GM12875 (cell line): ENCODE measurements around the gene RTL10.

Experiments
- H3K4me3 ChIP-seq: one replicate; pipeline ENCODE4 v1.5.1; 2011; ENCODE audit warnings: low read depth, low read length, control low read depth
- TF ChIP-seq, protein P1 (sequence below): IDR thresholded peaks from 2 replicates; pipeline ENCODE4 v1.5.1; 2011; ENCODE audit warnings: low read depth, mild to moderate bottlenecking, control low read depth, inconsistent platforms, low read length, moderate library complexity, borderline replicate concordance; ENCODE audit not compliant: insufficient read depth

RTL10 gene

DNA sequence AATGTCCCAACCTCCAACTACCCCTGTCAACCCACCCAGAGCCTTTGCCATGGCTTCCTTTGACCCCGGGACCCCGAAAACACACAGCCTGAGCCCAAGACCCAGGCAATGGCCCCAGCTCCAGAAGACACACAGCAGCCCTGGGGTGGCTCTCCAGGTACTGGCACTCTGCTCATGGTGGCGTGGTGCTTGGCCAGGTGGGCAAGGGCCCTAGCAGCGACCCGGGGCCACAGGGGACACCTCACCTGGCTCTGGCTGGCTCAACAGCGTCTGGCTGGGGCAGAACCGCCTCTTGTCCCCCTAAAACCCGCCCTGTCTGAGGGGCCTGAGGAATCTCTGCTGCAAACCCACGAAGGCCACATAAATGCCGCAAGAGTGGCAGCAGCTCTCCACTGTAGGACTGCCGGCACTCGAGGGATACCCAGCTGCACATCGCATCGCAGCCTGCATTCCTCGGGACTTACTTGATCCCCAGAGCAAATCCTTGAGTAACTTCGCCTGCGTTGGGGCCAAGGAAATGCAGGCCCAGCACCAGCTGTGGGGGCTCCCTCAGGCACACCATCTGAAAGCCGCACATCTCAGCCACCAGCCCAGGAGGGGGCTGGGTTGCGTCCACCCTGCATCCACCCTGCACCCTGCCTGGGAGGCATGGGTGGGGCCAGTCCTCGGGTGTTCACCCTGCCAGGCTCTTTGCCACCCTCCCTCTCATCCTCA lies 23.1 kb upstream of the RTL10 start:
- TF ChIP-seq, protein P1, sequence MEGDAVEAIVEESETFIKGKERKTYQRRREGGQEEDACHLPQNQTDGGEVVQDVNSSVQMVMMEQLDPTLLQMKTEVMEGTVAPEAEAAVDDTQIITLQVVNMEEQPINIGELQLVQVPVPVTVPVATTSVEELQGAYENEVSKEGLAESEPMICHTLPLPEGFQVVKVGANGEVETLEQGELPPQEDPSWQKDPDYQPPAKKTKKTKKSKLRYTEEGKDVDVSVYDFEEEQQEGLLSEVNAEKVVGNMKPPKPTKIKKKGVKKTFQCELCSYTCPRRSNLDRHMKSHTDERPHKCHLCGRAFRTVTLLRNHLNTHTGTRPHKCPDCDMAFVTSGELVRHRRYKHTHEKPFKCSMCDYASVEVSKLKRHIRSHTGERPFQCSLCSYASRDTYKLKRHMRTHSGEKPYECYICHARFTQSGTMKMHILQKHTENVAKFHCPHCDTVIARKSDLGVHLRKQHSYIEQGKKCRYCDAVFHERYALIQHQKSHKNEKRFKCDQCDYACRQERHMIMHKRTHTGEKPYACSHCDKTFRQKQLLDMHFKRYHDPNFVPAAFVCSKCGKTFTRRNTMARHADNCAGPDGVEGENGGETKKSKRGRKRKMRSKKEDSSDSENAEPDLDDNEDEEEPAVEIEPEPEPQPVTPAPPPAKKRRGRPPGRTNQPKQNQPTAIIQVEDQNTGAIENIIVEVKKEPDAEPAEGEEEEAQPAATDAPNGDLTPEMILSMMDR = no peak
- H3K4me3 ChIP-seq = no peak overlapping the region

DNA sequence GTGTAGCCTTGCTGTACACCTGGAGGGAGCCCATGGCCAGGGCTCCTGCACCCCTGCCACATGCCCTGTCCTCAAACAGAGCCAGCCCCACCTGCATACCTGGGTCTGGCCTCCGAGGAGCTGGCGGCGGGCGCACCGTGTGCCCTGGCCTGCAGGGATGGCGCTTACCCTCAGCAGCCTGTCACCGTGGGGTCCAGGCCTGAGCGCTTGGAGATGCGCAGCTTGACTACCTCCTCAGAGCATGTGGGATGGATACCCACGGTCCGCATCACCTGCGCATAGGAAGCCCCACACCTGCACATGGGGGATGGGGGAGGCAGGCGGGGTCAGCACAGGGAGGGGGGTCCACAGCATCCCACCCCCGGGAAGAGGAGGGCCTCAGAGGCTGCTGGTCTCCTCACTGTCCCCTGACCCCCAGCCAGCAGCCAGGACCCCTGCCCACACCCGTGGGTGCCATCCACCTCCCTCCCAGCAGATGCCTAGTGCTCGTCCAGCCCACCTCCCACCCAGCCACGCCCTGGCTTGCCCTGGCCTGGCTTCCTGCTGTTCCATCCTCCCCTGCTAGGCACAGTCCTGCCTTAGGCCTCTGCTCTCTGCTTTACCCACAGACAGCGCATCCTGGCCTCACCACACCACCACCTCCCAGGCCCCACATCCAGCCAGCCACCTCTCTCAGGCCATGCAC lies 22.4 kb upstream of the RTL10 start:
- no peak overlapping the region for H3K4me3 ChIP-seq
- TF ChIP-seq, protein P1 = no peak

DNA sequence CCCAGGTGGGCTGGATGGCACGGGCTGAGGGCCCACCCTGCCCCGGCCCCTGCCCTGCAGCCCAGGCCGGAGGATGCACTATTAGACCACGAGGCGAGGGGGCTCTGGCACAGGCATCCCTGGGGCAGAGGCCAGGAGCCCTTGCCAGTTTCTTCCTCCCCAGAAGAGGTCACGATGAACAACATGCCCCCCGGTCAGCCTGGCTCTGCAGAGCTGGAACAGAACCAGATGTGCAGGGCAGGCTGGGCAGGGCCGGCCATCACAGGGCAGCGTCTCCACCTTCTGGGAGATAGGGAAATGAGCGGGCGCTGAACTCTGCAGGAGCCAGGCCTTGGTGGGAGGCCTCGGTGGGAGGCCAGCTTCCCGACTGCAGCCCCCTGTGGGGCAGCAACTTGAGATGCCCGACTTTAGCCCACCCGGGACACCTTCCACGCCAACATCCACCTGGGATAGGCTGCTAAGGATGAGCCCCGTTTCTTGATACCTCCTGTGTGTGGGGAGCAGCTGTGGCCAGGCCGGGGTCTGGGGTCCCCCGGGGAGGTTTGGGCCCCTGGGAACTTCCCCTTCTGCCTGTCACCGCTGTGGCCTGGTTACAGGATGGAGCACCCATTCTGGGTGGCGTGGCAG lies 21.8 kb upstream of the RTL10 start:
- TF ChIP-seq, protein P1 = no peak

DNA sequence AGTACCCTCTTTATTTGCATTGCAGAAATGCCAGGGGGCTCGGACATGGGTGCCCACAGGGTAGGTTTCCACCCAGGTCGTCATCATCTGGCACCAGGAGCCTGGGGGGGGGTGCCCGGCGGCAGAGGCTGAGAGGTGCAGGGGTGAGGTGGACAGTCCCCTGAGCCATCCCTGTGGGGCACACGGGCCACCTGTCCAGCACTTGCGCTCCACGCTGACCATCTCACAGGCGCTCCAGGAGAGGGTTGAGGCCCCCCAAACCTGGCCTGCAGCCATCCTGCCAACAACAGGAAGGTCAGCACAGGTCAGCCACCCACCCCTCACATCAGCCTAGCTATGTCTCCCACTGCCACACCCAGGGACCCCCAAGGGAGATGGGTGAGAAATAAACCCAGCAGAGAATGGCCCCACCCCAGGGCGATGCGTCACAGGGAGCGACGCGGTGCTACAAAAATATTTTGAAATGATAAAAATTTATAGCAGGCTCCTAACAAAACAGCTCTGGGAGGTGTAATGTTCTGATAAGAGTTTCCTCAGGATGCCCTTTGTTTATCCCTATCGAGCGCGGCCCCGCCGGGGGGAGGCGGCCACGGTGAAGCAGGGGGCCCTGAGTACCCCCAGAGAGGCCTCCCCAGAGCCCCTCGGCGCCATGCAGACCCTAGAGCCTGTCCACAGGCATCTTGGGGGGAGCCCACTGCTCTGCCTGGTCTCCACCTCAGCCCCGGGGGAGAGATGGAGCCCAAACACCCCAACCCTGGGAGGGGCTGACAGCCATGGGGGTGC lies 21.0 kb upstream of the RTL10 start:
- H3K4me3 ChIP-seq = no peak overlapping the region
- TF ChIP-seq, protein P1 = no peak

More for the DNA sequence above, 21.8 kb upstream of the RTL10 start:
- no peak overlapping the region for H3K4me3 ChIP-seq

DNA sequence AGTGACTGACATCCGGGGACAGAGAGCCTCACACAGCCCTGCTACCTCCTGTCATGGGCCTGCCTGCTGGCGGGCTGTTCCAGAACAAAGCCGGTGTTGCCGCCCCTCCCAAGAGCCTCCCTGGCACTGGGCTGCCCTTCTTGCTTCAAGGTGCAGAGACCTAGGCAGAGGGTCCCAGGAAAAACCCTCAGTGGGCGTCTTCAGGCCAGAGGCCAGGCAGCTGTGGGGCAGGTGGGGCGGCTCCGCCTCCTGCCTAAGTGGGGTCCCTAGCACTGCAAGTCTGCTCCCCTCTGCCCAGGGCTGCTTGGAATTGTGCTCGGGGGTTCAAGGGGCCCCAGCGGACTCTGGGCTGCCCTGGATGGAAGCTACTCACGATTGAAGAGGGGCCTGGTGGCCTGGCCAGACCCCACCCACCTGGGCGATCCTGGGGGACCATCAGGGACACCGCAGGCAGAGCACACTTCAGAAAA lies 20.4 kb upstream of the RTL10 start:
- no peak overlapping the region for H3K4me3 ChIP-seq
- TF ChIP-seq, protein P1 = no peak

DNA sequence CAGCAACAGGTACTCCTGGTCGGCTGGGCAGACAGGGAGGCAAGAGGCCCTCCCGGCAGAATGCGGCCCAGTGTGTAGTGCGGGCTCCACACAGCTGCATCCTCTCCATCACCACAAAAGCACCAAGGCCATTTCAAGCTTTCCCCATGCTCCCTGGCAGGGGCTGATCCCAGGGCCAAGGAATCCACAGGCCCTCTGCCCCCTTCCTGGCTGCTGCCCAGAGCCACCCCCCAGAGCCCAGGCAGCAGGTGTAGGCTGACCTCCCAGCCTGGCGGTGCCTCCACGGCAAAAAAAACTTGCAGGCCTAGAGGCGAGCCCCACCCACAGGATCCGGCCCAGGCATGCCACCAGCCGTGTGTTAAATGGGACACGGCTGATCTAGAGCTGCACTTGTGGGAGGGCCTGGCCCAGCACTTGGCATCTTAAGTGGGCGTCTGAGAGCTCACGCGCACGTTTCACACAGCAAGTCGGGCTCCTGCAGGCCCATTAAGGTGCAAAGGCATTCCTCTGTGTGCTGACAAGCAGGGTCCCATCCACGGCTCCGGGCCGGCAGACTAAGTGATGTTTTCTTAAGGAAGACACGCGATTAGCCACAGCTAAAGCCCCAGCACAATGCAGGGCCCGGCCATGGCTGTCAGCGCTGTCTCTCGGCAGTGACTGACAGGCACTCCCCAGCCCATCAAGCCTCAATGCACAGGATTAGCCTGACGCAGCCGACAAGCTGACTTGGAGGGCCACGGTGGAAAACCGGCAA lies 19.8 kb upstream of the RTL10 start:
- H3K4me3 ChIP-seq = no peak overlapping the region
- TF ChIP-seq, protein P1 = no peak
